ENCODE data around the gene RAB8A. TPM values are rescaled to one million over a fixed set of nuclear protein-coding genes. Genes with fewer than 3 reads are reported as not detected.
"Not testable (repeated sequence)": the region's sequence is repeated elsewhere in the genome, so short reads cannot be mapped to it uniquely, and the experiment has no call there.

RAB8A gene
- total RNA-seq, 1 donor from 2014 or later, result 51.4 TPM

DNA sequence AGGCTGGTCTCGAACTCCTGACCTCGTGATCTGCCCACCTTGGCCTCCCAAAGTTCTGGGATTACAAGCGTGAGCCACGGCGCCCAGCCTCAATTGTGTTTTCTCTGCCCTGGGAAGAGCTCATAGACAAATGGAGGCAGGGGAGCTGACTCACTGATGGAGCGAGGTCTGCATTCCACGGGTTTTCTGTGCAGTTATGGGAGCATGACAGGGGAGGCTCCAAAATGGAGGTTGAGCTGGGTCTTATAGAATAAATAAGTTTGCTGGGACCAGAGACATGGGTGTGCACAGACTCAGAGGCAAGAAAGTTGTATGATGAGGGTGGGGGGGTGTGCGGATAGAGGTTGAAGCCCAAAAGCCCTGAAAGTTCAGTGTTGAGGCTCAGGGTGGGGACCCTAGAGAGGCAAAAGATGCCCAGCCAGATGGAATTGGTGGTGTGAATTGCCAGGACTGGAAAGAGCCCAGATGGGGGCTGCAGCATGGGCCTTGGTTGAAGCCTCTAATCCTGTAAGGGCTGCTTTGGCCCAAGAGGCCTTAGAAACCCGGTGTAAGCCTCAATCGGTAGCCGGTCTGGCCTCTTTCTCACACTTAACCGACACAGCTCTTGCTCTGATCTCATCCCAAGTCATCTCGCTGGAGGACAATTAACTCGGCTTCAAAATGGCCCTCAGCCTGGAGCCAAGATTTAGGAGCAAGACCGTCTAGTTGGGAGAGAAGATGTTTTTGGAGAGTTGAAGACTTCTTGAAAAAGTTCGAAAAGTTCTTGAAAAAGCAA lies 33.5 kb upstream of the RAB8A start:
- DNase-seq (ENCODE audit: low spot score), result no peak

DNA sequence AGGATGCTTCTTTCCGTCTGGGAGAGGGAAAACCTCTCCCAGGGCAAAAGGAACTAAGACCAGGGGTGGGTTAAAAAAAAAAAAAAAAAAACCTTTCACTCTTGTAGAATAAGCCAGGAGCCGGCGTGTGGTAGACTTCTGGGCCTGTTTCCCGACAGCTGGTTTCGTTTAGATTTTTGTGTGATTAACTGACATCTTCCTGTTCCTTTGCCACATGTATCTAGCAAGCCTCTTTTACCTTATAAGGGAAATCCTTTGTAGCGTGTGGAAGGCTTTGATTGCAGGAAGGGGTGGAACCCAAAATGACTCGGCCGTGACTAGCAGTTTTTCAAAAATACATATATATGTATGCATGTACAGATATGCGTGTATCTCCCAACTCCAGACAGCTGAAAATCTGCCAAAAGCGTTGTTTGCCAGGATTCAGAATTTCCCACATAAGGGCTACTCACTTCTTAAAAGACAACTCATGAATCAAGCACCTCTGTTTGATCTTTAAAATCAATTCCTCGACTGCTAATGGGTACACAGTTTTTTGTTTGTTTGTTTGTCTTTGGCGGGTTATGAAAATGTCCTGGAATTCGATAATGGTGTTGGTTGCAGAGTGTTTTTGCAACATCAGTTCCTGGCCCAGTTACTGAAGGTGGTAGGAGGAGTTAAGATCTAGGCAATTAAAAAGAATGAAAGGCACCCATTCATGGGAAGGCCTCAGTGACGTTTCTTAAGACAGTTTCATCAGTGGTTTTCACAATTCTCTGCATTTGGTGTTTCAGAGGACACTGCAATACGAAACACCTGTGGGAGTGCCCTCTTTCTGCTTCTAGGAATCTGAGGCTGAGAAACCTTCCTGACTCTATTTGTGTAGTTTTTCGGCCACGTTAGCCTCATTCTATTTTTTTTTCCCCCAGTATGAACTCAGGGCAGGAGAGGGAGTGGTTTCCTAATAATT lies 32.7 kb upstream of the RAB8A start:
- DNase-seq (ENCODE audit: low spot score), result no peak

DNA sequence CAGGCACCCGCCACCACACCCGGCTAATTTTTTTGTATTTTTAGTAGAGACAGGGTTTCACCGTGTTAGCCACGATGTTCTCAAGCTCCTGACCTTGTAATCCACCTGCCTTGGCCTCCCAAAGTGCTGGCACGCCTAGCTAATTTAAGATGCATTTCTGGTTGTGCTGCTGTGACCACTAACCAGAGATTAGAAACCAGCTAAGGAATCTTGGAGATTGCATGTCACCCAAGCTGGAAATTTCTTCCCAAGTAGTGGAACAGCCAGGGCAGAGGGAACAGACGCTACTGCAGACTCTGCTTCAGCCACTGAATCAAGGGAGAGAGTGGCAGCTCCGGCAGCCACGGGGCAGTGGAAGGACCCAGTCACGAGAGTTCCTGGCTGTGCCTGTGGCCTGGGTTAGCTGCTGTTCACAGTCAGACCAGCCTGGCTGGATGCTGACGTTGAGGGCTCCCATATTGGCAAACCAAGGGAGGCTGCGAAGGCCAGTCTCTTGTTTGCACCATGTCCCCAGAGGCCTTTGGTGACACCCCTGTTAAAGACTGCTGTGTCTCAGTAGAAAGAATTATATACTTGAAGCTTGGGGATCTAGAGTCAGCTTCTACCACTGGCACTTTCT lies 27.5 kb upstream of the RAB8A start:
- DNase-seq (ENCODE audit: low spot score), result no peak

DNA sequence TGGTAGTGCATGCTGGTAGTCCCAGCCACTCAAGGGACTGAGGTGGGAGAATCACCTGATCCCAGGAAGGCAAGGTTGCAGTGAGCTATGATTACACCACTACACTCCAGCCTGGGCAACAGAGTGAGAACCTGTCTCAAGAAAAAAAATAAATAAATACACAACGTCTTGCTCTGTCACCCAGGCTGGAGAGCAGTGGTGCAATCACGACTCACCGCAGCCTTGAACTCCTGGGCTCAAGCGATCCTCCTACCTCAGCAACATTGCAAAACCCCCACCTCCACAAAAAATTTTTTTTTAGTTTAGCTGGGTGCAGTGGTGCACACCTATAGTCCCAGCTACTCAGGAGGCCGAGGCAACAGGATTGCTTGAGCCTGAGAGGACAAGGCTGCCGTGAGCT lies 26.6 kb upstream of the RAB8A start:
- DNase-seq (ENCODE audit: low spot score), result no peak

DNA sequence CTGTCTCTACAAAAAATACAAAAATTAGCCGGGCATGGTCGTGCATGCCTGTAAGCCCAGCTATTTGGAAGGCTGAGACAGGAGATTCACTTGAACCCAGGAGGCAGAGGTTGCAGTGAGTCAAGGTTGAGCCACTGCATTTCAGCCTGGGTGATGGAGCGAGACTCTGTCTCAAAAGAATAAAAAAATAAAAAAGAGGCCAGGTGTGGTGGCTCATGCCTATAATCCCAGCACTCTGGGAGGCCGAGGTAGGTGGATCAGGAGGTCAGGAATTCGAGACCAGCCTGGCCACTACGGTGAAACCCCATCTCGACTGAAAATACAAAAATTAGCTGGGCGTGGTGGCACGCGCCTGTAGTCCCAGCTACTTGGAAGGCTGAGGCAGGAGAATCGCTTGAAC lies 24.3 kb upstream of the RAB8A start:
- not testable (repeated sequence) for DNase-seq (ENCODE audit: low spot score)

- no peak for DNase-seq (ENCODE audit: low spot score)
Measured at GRCh38 chr19:16087940-16088339, 23.7 kb upstream of the RAB8A start.

- DNase-seq (ENCODE audit: low spot score), result no peak
Measured at GRCh38 chr19:16088351-16089009, 23.2 kb upstream of the RAB8A start.

DNA sequence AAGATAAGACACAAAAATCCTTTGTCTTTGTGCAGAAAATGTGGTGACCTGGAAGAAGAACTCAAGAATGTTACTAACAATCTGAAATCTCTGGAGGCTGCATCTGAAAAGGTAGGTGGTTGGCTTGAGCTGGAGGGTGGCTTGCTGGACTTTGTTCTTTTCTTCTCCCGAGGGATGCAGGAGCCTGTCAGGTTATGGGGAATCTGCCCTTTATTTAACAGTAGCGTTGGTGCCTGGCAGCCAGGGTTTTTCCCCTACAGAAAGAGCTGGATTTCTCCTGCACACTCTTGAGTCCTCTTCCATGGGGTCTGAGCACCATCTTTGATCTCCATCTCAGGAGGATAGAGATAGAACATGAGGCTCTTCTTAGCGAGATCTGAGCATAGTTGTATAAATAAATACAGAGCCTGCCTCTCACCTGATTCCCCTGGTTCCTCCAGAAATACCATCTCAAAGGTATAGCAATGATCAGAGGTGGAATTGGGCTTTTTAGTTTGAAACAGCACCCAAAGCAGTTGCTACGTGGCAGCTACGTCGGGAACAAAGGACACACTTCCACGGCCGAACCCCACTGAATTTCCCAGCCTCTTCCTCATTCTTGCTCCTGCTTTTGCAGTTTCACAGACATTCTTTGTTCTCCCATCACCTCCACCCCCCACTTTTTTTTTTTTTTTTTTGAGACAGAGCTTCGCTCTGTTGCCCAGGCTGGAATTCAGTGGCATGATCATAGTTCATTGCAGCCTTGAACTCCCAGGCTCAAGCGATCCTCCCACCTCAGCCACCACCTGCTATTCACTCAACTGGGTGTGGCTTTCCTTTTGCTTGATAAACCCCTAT lies 22.5 kb upstream of the RAB8A start:
- no peak for DNase-seq (ENCODE audit: low spot score)

GRCh38 chr19:16091546-16092475 lies 19.9 kb upstream of the RAB8A start:
- DNase-seq (ENCODE audit: low spot score), result no peak

DNA sequence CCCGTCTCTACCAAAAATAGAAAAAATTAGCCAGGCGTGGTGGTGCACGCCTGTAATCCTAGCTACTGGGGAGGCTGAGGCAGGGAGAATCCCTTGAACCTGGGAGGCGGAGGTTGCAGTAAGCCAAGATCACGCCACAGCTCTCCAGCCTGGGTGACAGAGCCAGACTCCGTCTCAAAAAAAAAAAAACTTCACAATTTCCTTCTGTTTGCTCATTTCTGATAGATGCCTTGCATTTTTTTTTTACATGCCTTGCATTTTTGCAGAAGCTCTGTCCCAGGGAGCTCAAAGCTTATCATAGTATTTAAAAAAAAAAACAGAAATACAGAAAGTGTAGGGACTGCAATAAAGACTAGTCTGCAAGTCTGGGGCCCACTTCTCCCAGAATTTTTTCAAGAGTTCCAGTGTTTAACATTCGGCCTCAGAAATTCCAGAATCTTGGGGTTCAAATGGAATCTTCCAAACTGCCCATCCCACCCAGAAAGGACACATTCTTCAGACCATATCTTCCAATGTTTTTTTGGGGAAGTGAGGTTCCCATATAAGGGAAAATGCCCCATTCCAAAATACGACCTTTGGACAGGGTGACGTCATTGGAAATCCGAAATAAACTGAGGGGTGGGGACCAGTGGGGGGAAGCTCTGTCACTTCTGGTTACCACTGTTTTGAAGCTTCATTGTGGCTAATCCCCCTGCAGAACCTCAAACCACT lies 17.2 kb upstream of the RAB8A start:
- DNase-seq (ENCODE audit: low spot score), result no peak

DNA sequence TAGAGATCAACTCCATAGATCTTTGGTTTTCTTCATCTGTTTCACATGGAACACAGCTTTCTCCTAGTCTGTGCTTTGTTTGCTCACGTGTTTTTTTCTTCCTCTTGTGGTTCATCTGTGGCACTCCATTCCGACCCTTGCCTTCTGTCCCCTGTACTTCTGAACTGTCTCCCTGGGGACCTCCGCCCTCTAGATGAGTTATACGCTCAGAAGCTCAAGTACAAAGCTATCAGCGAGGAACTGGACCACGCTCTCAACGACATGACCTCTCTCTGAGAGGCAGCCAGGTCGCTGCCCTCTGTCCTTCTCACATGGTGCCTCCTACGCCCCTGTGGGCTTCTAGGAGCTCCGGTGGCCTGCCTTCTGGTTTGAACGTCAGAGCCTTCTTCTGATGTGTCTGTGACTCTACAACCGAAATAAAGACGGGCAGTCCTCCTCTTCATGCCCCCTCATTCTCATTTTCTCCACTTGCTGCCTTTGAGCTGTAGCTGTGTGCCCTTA lies 16.6 kb upstream of the RAB8A start:
- no peak for DNase-seq (ENCODE audit: low spot score)

DNA sequence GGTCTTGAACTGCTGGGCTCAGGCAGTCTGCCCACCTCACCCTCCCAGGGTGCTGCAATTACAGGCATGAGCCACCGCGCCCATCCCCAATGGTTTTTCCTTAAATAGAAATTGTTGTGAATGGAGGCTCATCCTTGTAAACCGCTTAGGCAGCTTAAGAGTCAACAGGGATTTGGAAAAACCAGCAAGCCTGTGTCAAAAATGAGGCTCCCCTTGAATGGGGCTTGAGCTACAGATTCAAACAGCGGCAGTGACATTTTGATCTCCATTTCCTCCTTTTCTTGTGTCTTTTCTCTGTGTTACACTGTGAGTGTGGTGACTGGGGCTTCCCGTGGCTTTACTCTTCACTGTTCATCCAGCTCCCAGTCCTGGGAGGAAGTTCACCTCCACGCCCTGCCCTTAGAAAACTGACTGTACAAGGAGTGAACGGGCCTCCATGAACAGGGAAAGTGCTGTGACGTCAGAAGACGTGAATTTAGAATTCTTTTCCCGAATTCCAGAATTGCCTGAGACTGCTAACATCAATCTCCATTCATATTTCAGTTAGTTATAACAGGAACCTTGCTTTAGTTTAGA lies 15.3 kb upstream of the RAB8A start:
- no peak for DNase-seq (ENCODE audit: low spot score)

- no peak for DNase-seq (ENCODE audit: low spot score)
Measured at GRCh38 chr19:16098416-16098768, 13.3 kb upstream of the RAB8A start.

- no peak for DNase-seq (ENCODE audit: low spot score)
Measured at GRCh38 chr19:16098821-16099220, 12.9 kb upstream of the RAB8A start.

GRCh38 chr19:16099314-16099965 lies 12.2 kb upstream of the RAB8A start:
- DNase-seq (ENCODE audit: low spot score), result not testable (repeated sequence)

DNA sequence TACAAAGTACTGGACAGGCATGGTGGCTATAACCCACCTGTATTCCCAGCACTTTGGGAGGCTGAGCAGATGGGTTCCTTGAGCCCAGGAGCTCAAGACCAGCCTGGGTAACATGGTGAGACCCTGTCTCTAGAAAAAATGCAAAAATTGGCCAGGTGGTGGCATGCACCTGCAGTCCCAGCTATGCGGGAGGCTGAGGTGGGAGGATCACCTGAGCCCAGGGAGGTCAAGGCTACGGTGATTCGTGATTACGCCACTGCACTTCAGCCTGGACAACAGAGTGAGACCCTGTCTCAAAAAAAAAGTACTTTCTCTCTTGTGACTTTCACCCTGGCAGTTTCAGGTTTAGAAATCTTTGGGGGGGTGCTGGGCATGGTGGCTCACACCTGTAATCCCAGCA lies 11.2 kb upstream of the RAB8A start:
- DNase-seq (ENCODE audit: low spot score), result no peak

DNA sequence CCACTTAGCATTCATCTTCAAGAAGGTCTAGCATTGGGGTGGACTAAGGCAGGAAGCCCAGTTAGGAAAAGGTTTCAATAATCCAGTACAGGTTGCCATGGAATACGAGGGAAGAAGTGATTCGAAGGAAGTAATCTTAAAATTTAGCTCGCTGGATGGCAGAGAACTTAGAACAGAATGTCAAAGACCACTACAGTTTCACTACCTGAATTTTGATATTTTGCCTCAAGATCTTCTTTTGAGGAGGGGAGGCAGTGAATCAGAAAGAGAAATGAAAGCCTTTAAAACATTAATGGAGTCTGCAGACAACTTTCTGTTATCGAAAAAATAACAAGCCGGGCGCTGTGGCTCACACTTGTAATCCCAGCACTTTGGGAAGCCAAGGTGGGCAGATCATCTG lies 7.0 kb upstream of the RAB8A start:
- DNase-seq (ENCODE audit: low spot score), result no peak

DNA sequence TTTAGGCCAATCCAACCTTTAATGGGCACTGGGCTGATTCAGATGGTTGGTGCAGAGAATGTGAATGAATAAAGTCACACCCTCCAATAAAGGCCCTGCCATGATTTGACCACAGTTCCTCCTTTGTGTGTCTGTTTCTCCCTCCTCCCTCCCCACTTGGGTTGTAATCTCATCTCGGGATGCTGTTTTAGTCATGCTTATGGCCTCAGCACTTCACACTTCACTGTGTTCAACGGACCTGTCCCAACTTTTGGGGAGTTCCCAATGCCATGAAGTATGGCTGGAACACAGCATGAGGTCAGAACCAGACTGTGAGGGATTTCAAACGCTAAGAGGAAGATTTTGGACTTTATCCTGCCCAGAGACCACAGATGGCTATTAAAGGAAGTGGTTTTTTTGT lies 5.6 kb upstream of the RAB8A start:
- no peak for DNase-seq (ENCODE audit: low spot score)
